Measurements from ENCODE around the gene SEMA5A. TPM values are rescaled to one million over a fixed set of nuclear protein-coding genes. Genes with fewer than 3 reads are reported as not detected.

Gene SEMA5A
- total RNA-seq, 4 donors from 2014 or later = 15.0 to 81.0 (median 52.9) TPM

DNA sequence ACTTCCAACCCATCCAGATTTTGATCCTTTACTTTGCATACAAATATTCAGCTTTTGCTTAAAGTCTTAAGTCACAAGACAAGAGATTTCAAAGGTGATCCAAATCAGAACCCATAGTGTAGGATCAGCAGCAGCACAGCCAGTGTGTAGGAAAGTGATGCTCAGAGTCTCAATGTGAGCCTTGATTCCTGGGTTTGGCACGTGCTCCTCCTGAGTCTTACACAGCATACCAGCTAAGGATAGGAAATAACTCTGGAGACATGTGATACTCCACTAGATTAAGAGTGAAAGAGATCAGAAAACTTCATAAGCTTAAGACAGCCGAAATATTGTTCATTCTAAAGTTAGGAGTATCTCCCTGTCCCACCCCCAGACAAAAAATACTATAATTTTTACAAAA is 344.9 kb downstream of the SEMA5A start:
- H3K27ac ChIP-seq = no peak overlapping the region
- H3K4me3 ChIP-seq = no peak overlapping the region
- H3K9me3 ChIP-seq = no peaks in the 10 kb centered on the region
- H3K27me3 ChIP-seq = no peaks in the 10 kb centered on the region
- intact Hi-C loops (cut with DNase I; ENCODE audit: low total_unique reads) (no loop called here), in situ Hi-C loops (cut with MboI; ENCODE audit: low pct_ligation_motif_present in 1 of 4, low pct_unique_long_range_greater_than_20kb in 1 of 4, low sequenced_read_pairs in 3 of 4) (loop anchor here in 3 of 4 donors (25.0 kb wide), 3 partner anchors 439 to 1289 kb away; no protein-coding TSS in a partner anchor)
- no peak for TF ChIP-seq EP300 (IDR thresholded peaks at IDR 0.05; ENCODE audit: low read depth)
- TF ChIP-seq POLR2A (IDR thresholded peaks at IDR 0.05) = no peak
- TF ChIP-seq, protein P1, sequence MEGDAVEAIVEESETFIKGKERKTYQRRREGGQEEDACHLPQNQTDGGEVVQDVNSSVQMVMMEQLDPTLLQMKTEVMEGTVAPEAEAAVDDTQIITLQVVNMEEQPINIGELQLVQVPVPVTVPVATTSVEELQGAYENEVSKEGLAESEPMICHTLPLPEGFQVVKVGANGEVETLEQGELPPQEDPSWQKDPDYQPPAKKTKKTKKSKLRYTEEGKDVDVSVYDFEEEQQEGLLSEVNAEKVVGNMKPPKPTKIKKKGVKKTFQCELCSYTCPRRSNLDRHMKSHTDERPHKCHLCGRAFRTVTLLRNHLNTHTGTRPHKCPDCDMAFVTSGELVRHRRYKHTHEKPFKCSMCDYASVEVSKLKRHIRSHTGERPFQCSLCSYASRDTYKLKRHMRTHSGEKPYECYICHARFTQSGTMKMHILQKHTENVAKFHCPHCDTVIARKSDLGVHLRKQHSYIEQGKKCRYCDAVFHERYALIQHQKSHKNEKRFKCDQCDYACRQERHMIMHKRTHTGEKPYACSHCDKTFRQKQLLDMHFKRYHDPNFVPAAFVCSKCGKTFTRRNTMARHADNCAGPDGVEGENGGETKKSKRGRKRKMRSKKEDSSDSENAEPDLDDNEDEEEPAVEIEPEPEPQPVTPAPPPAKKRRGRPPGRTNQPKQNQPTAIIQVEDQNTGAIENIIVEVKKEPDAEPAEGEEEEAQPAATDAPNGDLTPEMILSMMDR (IDR thresholded peaks at IDR 0.05) = no peak
- TF ChIP-seq POLR2AphosphoS5 (IDR thresholded peaks at IDR 0.05) = no peak
- DNase-seq = no peak
- H3K4me1 ChIP-seq = no peaks in the 10 kb centered on the region
- WGBS, 2 donors (ENCODE audit: low coverage in 1 of 2) = 53 to 85% methylated on average over 2 of the region's 2 CpGs
- H3K36me3 ChIP-seq = no peaks in the 10 kb centered on the region

DNA sequence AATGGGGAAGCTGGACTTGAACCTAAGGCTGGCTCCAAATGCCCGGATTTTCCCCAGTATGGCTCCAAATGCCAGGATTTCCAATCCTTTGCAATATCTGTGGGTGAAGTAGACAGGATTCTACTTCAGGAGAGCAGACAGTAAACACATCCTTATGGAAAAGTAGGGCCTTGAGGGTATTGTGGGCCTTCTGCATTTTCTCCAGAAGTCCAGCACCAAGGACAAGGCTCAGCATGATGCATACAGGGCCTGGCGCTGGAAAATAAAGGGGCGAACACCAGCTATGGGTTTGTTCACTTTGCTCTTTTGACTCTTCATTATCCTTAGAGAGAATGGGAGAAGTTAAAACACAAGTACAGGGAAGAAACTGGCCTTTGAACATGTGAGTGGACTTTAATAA is 347.5 kb downstream of the SEMA5A start:
- no peak overlapping the region for H3K4me3 ChIP-seq
- no peaks in the 10 kb centered on the region for H3K27me3 ChIP-seq
- intact Hi-C loops (cut with DNase I; ENCODE audit: low total_unique reads) = no loop called here
- in situ Hi-C loops (cut with MboI; ENCODE audit: low pct_ligation_motif_present in 1 of 4, low pct_unique_long_range_greater_than_20kb in 1 of 4, low sequenced_read_pairs in 3 of 4) = no loop called here
- DNase-seq = no peak
- no peaks in the 10 kb centered on the region for H3K36me3 ChIP-seq
- no peaks in the 10 kb centered on the region for H3K9me3 ChIP-seq
- H3K27ac ChIP-seq = no peak overlapping the region
- no peak for TF ChIP-seq POLR2AphosphoS5 (IDR thresholded peaks at IDR 0.05)
- no peak for TF ChIP-seq POLR2A (IDR thresholded peaks at IDR 0.05)
- TF ChIP-seq EP300 (IDR thresholded peaks at IDR 0.05; ENCODE audit: low read depth) = no peak
- WGBS, 2 donors (ENCODE audit: low coverage in 1 of 2) = 85 to 100% methylated on average over 1 to 3 of the region's 3 CpGs
- H3K4me1 ChIP-seq = no peaks in the 10 kb centered on the region

GRCh38 chr5:9197881-9198260 is 348.0 kb downstream of the SEMA5A start:
- H3K27me3 ChIP-seq = no peaks in the 10 kb centered on the region
- H3K36me3 ChIP-seq = no peaks in the 10 kb centered on the region
- no peaks in the 10 kb centered on the region for H3K9me3 ChIP-seq
- no peak overlapping the region for H3K27ac ChIP-seq
- 23% methylated on average over 1 of the region's 1 CpG for WGBS, 2 donors (ENCODE audit: low coverage in 1 of 2)
- intact Hi-C loops (cut with DNase I; ENCODE audit: low total_unique reads) = no loop called here
- TF ChIP-seq, protein P1 (IDR thresholded peaks at IDR 0.05) = no peak
- TF ChIP-seq POLR2AphosphoS5 (IDR thresholded peaks at IDR 0.05) = no peak
- no peak for TF ChIP-seq POLR2A (IDR thresholded peaks at IDR 0.05)
- no peak for TF ChIP-seq EP300 (IDR thresholded peaks at IDR 0.05; ENCODE audit: low read depth)
- H3K4me1 ChIP-seq = no peaks in the 10 kb centered on the region
- no peak for DNase-seq
- H3K4me3 ChIP-seq = no peak overlapping the region
- in situ Hi-C loops (cut with MboI; ENCODE audit: low pct_ligation_motif_present in 1 of 4, low pct_unique_long_range_greater_than_20kb in 1 of 4, low sequenced_read_pairs in 3 of 4) = no loop called here

- intact Hi-C loops (cut with DNase I; ENCODE audit: low total_unique reads) (no loop called here), in situ Hi-C loops (cut with MboI; ENCODE audit: low pct_ligation_motif_present in 1 of 4, low pct_unique_long_range_greater_than_20kb in 1 of 4, low sequenced_read_pairs in 3 of 4) (no loop called here)
- H3K27ac ChIP-seq = no peak overlapping the region
Observed at GRCh38 chr5:9196403-9197227, 349.3 kb downstream of the SEMA5A start.

More at GRCh38 chr5:9196403-9197227, 349.3 kb downstream of the SEMA5A start:
- Histone ChIP-seq H3K27me3 (no peaks in the 10 kb centered on the region), H3K4me1 (no peaks in the 10 kb centered on the region), H3K9me3 (no peaks in the 10 kb centered on the region), H3K4me3 (no peak overlapping the region), H3K36me3 (no peaks in the 10 kb centered on the region)
- DNase-seq = no peak
- WGBS, 2 donors (ENCODE audit: low coverage in 1 of 2) = 82 to 100% methylated on average over 3 to 13 of the region's 13 CpGs
- TF ChIP-seq EP300 (IDR thresholded peaks at IDR 0.05; ENCODE audit: low read depth) (no peak), POLR2AphosphoS5 (IDR thresholded peaks at IDR 0.05) (no peak), POLR2A (IDR thresholded peaks at IDR 0.05) (no peak)
- TF ChIP-seq, protein P1 (IDR thresholded peaks at IDR 0.05) = no peak
